ENCODE results near the gene SH3RF1. TPM values are rescaled to one million over a fixed set of nuclear protein-coding genes. Genes with fewer than 3 reads are reported as not detected.

Gene SH3RF1
- total and polyA plus RNA-seq, 4 donors: 14.7 to 21.9 (median 18.5) TPM

DNA sequence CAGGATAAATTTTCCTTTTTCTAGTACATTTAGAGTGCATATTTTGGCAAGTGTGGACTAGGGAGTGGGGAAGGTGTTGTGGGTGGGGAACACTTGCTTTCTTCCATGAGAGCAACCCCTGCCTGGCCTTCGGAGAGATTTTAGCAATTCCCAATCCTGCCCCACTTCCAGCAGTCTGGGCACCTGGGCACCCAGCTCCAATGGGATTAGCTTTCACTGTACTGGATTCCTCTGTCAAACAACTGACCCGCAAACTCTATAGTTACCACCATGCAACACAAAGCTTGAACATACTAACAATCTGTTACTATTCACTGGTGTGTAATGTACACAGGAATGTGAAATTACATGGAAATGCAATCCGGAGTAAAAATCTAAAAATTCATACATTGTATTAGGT, 50.3 kb downstream of the SH3RF1 start:
- 93% methylated on average over 2 of the region's 3 CpGs for WGBS (ENCODE audit: insufficient coverage)
- no peak overlapping the region for H3K27ac ChIP-seq (ENCODE audit: low read depth, low read length)
- H3K9me3 ChIP-seq (ENCODE audit: control insufficient read depth, insufficient read depth, low read length): no peaks in the 10 kb centered on the region
- H3K36me3 ChIP-seq (ENCODE audit: control insufficient read depth, insufficient read depth, low read length): no peaks in the 10 kb centered on the region
- no peak overlapping the region for H3K4me3 ChIP-seq (ENCODE audit: low read depth, low read length)
- no peaks in the 10 kb centered on the region for H3K4me1 ChIP-seq (ENCODE audit: control insufficient read depth, insufficient read depth, low read length)
- H3K27me3 ChIP-seq (ENCODE audit: control insufficient read depth, insufficient read depth, low read length): no peaks in the 10 kb centered on the region
- DNase-seq (ENCODE audit: low read depth in 4 of 6, low spot score in 6 of 6): no peak

- H3K27ac ChIP-seq (ENCODE audit: low read depth, low read length): no peak overlapping the region
- H3K27me3 ChIP-seq (ENCODE audit: control insufficient read depth, insufficient read depth, low read length): no peaks in the 10 kb centered on the region
- no peaks in the 10 kb centered on the region for H3K36me3 ChIP-seq (ENCODE audit: control insufficient read depth, insufficient read depth, low read length)
- no peaks in the 10 kb centered on the region for H3K9me3 ChIP-seq (ENCODE audit: control insufficient read depth, insufficient read depth, low read length)
- DNase-seq (ENCODE audit: low read depth in 4 of 6, low spot score in 6 of 6): peak in 1 of 6 donors; percentile 67
- H3K4me3 ChIP-seq (ENCODE audit: low read depth, low read length): no peak overlapping the region
- WGBS (ENCODE audit: insufficient coverage): no CpG with 5 or more reads among the region's 2 CpGs
- H3K4me1 ChIP-seq (ENCODE audit: control insufficient read depth, insufficient read depth, low read length): no peaks in the 10 kb centered on the region
Observed at GRCh38 chr4:169219440-169219839, 51.3 kb downstream of the SH3RF1 start.

- H3K36me3 ChIP-seq (ENCODE audit: control insufficient read depth, insufficient read depth, low read length): no peaks in the 10 kb centered on the region
- no CpG with 5 or more reads among the region's 4 CpGs for WGBS (ENCODE audit: insufficient coverage)
- DNase-seq (ENCODE audit: low read depth in 4 of 6, low spot score in 6 of 6): no peak
- H3K4me3 ChIP-seq (ENCODE audit: low read depth, low read length): no peak overlapping the region
- H3K4me1 ChIP-seq (ENCODE audit: control insufficient read depth, insufficient read depth, low read length): no peaks in the 10 kb centered on the region
- H3K27me3 ChIP-seq (ENCODE audit: control insufficient read depth, insufficient read depth, low read length): no peaks in the 10 kb centered on the region
- no peak overlapping the region for H3K27ac ChIP-seq (ENCODE audit: low read depth, low read length)
- no peaks in the 10 kb centered on the region for H3K9me3 ChIP-seq (ENCODE audit: control insufficient read depth, insufficient read depth, low read length)
Observed at GRCh38 chr4:169215656-169216055, 55.1 kb downstream of the SH3RF1 start.

DNA sequence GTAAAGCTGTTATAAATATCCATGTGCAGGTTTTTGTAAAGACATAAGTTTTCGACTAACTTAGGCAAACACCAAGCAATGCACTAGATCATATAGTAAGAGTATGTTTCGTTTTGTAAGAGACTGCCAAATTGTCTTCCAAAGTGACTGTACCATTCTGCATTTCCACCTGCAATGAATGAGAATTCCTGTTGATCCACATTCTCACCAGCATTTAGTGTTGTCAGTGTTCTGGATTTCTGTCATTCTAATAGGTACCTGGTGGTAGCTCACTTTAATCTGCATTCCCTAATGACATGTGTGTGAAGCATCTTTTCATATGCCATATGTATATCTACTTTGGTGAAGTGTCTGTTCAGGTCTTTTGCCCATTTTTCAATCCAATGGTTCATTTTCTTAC, 57.8 kb downstream of the SH3RF1 start:
- Histone ChIP-seq H3K4me3 (ENCODE audit: low read depth, low read length) (no peak overlapping the region), H3K27ac (ENCODE audit: low read depth, low read length) (no peak overlapping the region), H3K4me1 (ENCODE audit: control insufficient read depth, insufficient read depth, low read length) (no peaks in the 10 kb centered on the region), H3K27me3 (ENCODE audit: control insufficient read depth, insufficient read depth, low read length) (no peaks in the 10 kb centered on the region), H3K9me3 (ENCODE audit: control insufficient read depth, insufficient read depth, low read length) (no peaks in the 10 kb centered on the region), H3K36me3 (ENCODE audit: control insufficient read depth, insufficient read depth, low read length) (no peaks in the 10 kb centered on the region)
- DNase-seq (ENCODE audit: low read depth in 4 of 6, low spot score in 6 of 6): no peak
- WGBS (ENCODE audit: insufficient coverage): no CpG with 5 or more reads among the region's 2 CpGs

DNA sequence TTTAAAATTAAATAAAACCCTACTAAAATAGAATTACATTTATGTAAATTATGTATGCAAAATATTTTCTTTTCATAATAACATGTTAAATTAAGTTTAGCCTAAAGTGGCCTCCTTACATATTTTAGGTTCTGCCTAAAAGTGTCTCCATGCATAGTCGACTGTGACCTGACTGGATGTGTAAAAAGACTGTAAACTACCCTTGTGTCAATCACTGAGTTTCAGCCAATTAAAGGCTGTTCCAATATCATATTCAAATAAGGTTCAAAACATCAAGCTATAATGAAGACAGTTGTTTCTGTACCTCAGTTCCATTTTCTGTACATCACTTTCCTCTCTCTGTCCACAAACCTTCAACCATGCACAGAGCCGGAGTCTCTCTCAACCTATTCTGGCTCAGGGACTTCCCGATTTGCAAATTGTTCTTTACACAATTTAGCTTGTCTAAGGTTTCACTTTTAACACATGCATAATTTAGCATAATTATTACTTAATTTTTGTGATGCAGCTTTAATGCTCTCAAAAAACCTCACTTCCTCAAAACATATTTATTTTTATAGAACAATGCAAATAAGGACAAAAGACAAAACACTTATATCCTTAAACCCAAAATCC, 60.1 kb downstream of the SH3RF1 start:
- H3K36me3 ChIP-seq (ENCODE audit: control insufficient read depth, insufficient read depth, low read length): no peaks in the 10 kb centered on the region
- H3K27ac ChIP-seq (ENCODE audit: low read depth, low read length): no peak overlapping the region
- H3K4me3 ChIP-seq (ENCODE audit: low read depth, low read length): no peak overlapping the region
- H3K9me3 ChIP-seq (ENCODE audit: control insufficient read depth, insufficient read depth, low read length): no peaks in the 10 kb centered on the region
- WGBS (ENCODE audit: insufficient coverage): 90% methylated on average over 2 of the region's 3 CpGs
- no peak for DNase-seq (ENCODE audit: low read depth in 4 of 6, low spot score in 6 of 6)
- H3K27me3 ChIP-seq (ENCODE audit: control insufficient read depth, insufficient read depth, low read length): no peaks in the 10 kb centered on the region
- H3K4me1 ChIP-seq (ENCODE audit: control insufficient read depth, insufficient read depth, low read length): no peaks in the 10 kb centered on the region

- no peak overlapping the region for H3K27ac ChIP-seq (ENCODE audit: low read depth, low read length)
- H3K36me3 ChIP-seq (ENCODE audit: control insufficient read depth, insufficient read depth, low read length): no peaks in the 10 kb centered on the region
- no peaks in the 10 kb centered on the region for H3K9me3 ChIP-seq (ENCODE audit: control insufficient read depth, insufficient read depth, low read length)
- 94% methylated on average over 2 of the region's 5 CpGs for WGBS (ENCODE audit: insufficient coverage)
- H3K27me3 ChIP-seq (ENCODE audit: control insufficient read depth, insufficient read depth, low read length): no peaks in the 10 kb centered on the region
- no peak overlapping the region for H3K4me3 ChIP-seq (ENCODE audit: low read depth, low read length)
- H3K4me1 ChIP-seq (ENCODE audit: control insufficient read depth, insufficient read depth, low read length): no peaks in the 10 kb centered on the region
- DNase-seq (ENCODE audit: low read depth in 4 of 6, low spot score in 6 of 6): no peak
Observed at GRCh38 chr4:169209388-169209883, 61.3 kb downstream of the SH3RF1 start.

DNA sequence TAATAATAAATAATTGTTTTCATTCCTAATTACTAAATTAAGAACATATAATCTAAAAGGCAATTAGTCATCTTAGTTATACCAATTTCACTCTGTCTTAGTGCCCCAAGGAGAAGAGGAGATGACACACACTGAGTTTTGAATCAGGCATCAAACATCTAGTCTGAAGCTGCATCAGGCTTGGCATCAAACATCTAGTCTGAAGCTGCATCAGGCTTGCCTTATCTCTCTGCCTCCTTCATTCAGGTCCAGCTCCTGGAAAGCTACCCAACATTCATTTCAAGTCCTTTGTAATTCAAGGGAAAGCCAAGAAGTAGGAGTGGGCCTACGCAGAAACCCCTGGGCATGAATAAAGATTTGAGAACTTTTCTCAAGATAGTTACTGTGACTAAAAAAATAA, 62.2 kb downstream of the SH3RF1 start:
- no peaks in the 10 kb centered on the region for H3K9me3 ChIP-seq (ENCODE audit: control insufficient read depth, insufficient read depth, low read length)
- H3K36me3 ChIP-seq (ENCODE audit: control insufficient read depth, insufficient read depth, low read length): no peaks in the 10 kb centered on the region
- H3K4me1 ChIP-seq (ENCODE audit: control insufficient read depth, insufficient read depth, low read length): no peaks in the 10 kb centered on the region
- H3K27ac ChIP-seq (ENCODE audit: low read depth, low read length): no peak overlapping the region
- no peaks in the 10 kb centered on the region for H3K27me3 ChIP-seq (ENCODE audit: control insufficient read depth, insufficient read depth, low read length)
- no CpG with 5 or more reads among the region's 1 CpG for WGBS (ENCODE audit: insufficient coverage)
- no peak for DNase-seq (ENCODE audit: low read depth in 4 of 6, low spot score in 6 of 6)
- H3K4me3 ChIP-seq (ENCODE audit: low read depth, low read length): no peak overlapping the region

DNA sequence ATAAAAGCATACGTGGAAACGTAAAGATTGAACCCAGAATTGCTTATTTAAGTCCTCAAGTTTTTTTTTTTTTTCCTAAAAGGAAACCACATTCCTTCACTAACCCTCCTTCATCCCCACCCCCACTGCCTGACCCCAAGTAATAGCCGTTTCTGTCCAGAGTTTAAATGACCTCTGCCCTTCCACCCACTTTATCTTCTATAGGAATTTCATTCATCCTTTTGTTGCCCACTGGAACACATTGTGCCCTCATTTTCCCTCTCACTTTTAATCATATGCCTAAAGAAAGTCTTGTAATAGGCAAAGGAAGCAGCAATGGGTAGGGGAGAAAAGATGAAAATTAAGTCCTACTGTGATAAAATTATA, 62.7 kb downstream of the SH3RF1 start:
- no peak for DNase-seq (ENCODE audit: low read depth in 4 of 6, low spot score in 6 of 6)
- Histone ChIP-seq H3K4me3 (ENCODE audit: low read depth, low read length) (no peak overlapping the region), H3K27me3 (ENCODE audit: control insufficient read depth, insufficient read depth, low read length) (no peaks in the 10 kb centered on the region), H3K27ac (ENCODE audit: low read depth, low read length) (no peak overlapping the region), H3K9me3 (ENCODE audit: control insufficient read depth, insufficient read depth, low read length) (no peaks in the 10 kb centered on the region), H3K36me3 (ENCODE audit: control insufficient read depth, insufficient read depth, low read length) (no peaks in the 10 kb centered on the region), H3K4me1 (ENCODE audit: control insufficient read depth, insufficient read depth, low read length) (no peaks in the 10 kb centered on the region)
- 48% methylated on average over 3 of the region's 3 CpGs for WGBS (ENCODE audit: insufficient coverage)

DNA sequence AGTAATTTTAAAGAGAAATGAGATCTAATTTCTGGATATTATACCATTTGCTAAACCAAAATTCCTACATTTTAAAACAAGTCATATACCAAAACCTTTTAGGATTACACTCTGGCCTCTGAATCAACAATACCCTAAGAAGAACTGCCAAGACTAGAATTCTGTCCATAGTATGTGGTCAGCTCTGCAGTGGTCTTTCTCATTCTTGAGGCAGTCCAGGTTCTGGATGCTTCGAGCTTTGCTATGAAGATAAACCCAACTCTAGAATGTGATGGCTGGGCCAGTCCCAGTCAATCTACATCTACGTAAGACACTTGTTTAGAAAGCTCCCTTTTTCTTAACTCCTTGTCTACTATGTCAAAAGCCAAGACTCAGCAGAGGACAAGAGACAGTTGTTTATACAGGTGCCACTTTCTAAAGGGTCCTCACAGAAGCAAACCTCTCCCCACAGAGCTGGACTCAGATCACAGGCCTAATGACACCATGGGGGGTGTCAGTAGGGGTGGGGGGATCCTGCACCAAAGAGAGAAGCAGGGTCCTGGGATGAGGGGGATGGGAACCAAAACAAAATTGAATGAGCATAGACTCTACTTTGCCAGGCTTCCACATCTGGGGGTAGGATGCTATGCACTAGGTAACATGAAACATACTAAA, 63.2 kb downstream of the SH3RF1 start:
- DNase-seq (ENCODE audit: low read depth in 4 of 6, low spot score in 6 of 6): peak in 1 of 6 donors; percentile 38
- 50% methylated on average over 1 of the region's 2 CpGs for WGBS (ENCODE audit: insufficient coverage)
- H3K27ac ChIP-seq (ENCODE audit: low read depth, low read length): no peak overlapping the region
- no peaks in the 10 kb centered on the region for H3K9me3 ChIP-seq (ENCODE audit: control insufficient read depth, insufficient read depth, low read length)
- no peaks in the 10 kb centered on the region for H3K36me3 ChIP-seq (ENCODE audit: control insufficient read depth, insufficient read depth, low read length)
- H3K4me1 ChIP-seq (ENCODE audit: control insufficient read depth, insufficient read depth, low read length): no peaks in the 10 kb centered on the region
- H3K4me3 ChIP-seq (ENCODE audit: low read depth, low read length): no peak overlapping the region
- H3K27me3 ChIP-seq (ENCODE audit: control insufficient read depth, insufficient read depth, low read length): no peaks in the 10 kb centered on the region

DNA sequence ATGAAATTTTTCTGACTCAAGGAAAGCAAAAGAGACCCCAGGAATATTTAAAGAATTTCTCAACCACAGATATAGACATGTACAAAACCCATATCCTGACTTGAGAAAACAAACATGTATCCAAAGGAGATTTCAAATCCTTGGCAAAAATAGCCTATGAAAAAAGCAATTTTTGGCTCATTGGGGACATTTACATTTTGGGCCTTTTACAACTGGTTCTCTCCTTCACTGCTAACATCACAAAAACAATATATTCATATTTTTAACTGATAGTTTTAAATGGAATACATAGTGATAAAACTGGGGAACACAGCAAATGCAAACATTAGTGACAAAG, 65.0 kb downstream of the SH3RF1 start:
- Histone ChIP-seq H3K4me3 (ENCODE audit: low read depth, low read length) (no peak overlapping the region), H3K27ac (ENCODE audit: low read depth, low read length) (no peak overlapping the region), H3K36me3 (ENCODE audit: control insufficient read depth, insufficient read depth, low read length) (no peaks in the 10 kb centered on the region), H3K27me3 (ENCODE audit: control insufficient read depth, insufficient read depth, low read length) (no peaks in the 10 kb centered on the region), H3K4me1 (ENCODE audit: control insufficient read depth, insufficient read depth, low read length) (no peaks in the 10 kb centered on the region), H3K9me3 (ENCODE audit: control insufficient read depth, insufficient read depth, low read length) (no peaks in the 10 kb centered on the region)
- DNase-seq (ENCODE audit: low read depth in 4 of 6, low spot score in 6 of 6): no peak
